Upper lobe of left lung (tissue), 6 donors: ENCODE data around the gene SECISBP2. TPM values are rescaled to one million over a fixed set of nuclear protein-coding genes. Genes with fewer than 3 reads are reported as not detected.

Experiments used
- ATAC-seq, 2 donors: fragments of 200-7000 bp; cut with Tn5 transposase; one replicate each; pipeline ENCODE4 v1.9.1; 2022; ENCODE audit warnings: mild to moderate bottlenecking in 2 of 2, moderate library complexity in 2 of 2; ENCODE audit not compliant: low FRiP score in 2 of 2
- DNase-seq, 2 donors: peaks; one replicate each; pipeline ENCODE4 v3.0.0-alpha.2; 2019 to 2020
- H3K27ac ChIP-seq, 4 donors: fragments of 200-600 bp; sonication (generic); one replicate each; pipeline ENCODE4 v1.5.1; 2016 to 2019
- H3K27me3 ChIP-seq, 4 donors: fragments of 200-600 bp; sonication (generic); one replicate each; pipeline ENCODE4 v1.5.1; 2017 to 2019
- H3K36me3 ChIP-seq, 4 donors: fragments of 200-600 bp; sonication (generic); one replicate each; pipeline ENCODE4 v1.5.1; 2016 to 2019
- H3K4me1 ChIP-seq, 4 donors: fragments of 200-600 bp; sonication (generic); one replicate each; pipeline ENCODE4 v1.5.1; 2018 to 2019
- H3K4me3 ChIP-seq, 4 donors: fragments of 200-600 bp; sonication (generic); one replicate each; pipeline ENCODE4 v1.5.1; 2017 to 2019; ENCODE audit warnings: mild to moderate bottlenecking in 2 of 4, moderate library complexity in 1 of 4
- H3K9me3 ChIP-seq, 4 donors: fragments of 200-600 bp; sonication (generic); one replicate each; pipeline ENCODE4 v1.5.1; 2018 to 2019
- EP300 ChIP-seq, 4 donors: sonication (generic); formaldehyde crosslinking; IDR thresholded peaks; one replicate each; pipeline ENCODE4 v1.5.1; 2017; ENCODE audit warnings: antibody characterized with exemption in 4 of 4, control low read depth in 2 of 4
- POLR2A ChIP-seq, 4 donors: fragments of 450-650 bp; IDR thresholded peaks; one replicate each; pipeline ENCODE4 v1.5.1; 2016 to 2017; ENCODE audit warnings: antibody characterized with exemption in 4 of 4, mild to moderate bottlenecking in 2 of 4
- POLR2AphosphoS5 ChIP-seq, 2 donors: sonication (generic); formaldehyde crosslinking; IDR thresholded peaks; one replicate each; pipeline ENCODE4 v1.5.1; 2017; ENCODE audit warnings: antibody characterized with exemption in 2 of 2
- WGBS, 2 donors: methylation state at CpG; one replicate each; pipeline ENCODE4 v1.1.5; 2017 to 2018; 5-methylcytosine and 5-hydroxymethylcytosine counted together
- total RNA-seq, 6 donors: library from RNA; depleted of rRNA in 4 of 6; stranded (reverse); fragments of >200 nt in 4 of 6; gene quantifications; one replicate each; pipeline versions ENCODE4 v1.1.0 to v1.2.1, GENCODE V29; 2016 to 2021
- TF ChIP-seq, protein P1 (sequence below), 6 experiments: fragments of 450-650 bp in 4 of 6; fragments of 200-600 bp in 2 of 6; sonication (generic) in 2 of 6; IDR thresholded peaks; one replicate each; pipeline ENCODE4 v1.5.1; 2016 to 2019; ENCODE audit warnings: antibody characterized with exemption in 6 of 6
- donor health status: DM: no; HTN: no; CAD: no; lungs with moderate emphysema.
- donor health status: DM: no; HTN: yes; CAD: no; lungs with severe emphysema.

SECISBP2 gene
- total RNA-seq, 6 donors from 2014 or later, result 42.0 to 113 (median 60.0) TPM

DNA sequence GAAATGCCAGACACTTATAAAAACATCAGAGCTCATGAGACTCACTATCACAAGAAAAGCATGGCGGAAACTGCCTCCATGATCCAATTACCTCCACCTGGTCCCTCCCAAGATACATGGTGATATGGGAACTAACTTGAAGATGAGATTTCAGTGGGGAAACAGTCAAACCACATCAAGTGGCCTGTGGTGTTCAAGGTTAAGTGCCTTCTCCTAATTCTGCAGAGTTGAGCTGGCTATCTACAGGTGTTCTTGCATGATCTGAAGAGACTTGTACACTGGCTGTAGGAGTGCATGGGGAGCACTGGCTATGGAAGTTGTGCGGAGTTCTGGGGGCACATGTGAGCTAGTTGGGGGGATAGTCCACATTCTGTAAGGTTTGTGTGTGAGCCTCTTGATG is 41.3 kb upstream of the SECISBP2 start:
- H3K27me3 ChIP-seq, result no peaks in the 10 kb centered on the region
- H3K4me1 ChIP-seq, result peaks cover 3 to 10% (median 6%) of the 10 kb centered on the region in 4 donors
- no peak overlapping the region for H3K4me3 ChIP-seq
- no peaks in the 10 kb centered on the region for H3K36me3 ChIP-seq
- peak overlapping the region in 1 of 4 donors; percentile 43 for H3K27ac ChIP-seq
- peaks cover 13 to 20% (median 16%) of the 10 kb centered on the region in 4 donors for H3K9me3 ChIP-seq
- DNase-seq (no peak), ATAC-seq (no peak)
- TF ChIP-seq EP300 (IDR thresholded peaks at IDR 0.05) (no peak), POLR2A (IDR thresholded peaks at IDR 0.05) (no peak), POLR2AphosphoS5 (IDR thresholded peaks at IDR 0.05) (no peak)
- TF ChIP-seq, protein P1, sequence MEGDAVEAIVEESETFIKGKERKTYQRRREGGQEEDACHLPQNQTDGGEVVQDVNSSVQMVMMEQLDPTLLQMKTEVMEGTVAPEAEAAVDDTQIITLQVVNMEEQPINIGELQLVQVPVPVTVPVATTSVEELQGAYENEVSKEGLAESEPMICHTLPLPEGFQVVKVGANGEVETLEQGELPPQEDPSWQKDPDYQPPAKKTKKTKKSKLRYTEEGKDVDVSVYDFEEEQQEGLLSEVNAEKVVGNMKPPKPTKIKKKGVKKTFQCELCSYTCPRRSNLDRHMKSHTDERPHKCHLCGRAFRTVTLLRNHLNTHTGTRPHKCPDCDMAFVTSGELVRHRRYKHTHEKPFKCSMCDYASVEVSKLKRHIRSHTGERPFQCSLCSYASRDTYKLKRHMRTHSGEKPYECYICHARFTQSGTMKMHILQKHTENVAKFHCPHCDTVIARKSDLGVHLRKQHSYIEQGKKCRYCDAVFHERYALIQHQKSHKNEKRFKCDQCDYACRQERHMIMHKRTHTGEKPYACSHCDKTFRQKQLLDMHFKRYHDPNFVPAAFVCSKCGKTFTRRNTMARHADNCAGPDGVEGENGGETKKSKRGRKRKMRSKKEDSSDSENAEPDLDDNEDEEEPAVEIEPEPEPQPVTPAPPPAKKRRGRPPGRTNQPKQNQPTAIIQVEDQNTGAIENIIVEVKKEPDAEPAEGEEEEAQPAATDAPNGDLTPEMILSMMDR (IDR thresholded peaks at IDR 0.05), result no peak
- WGBS, 2 donors, result 89 to 100% methylated on average over 2 of the region's 2 CpGs

DNA sequence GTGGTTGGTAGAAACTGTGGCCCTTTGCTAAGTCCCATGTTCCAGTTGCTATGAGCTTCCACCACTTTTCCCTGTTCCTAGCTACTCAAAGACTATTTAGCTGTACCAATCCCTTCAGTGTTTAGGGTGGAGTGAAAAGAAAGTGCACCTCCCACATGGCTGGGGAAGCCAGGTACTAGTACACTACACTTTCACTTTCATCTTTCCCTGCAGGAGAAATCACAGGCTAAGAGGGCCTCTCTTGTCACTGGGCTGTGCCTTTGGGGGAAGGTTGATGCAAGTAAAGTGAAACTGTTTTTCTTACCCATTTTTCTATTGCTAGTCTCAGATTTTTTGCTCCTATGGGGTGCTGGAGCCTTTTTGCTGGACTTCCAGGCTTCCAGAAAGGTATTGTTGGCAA is 40.8 kb upstream of the SECISBP2 start:
- Histone ChIP-seq H3K4me3 (no peak overlapping the region), H3K27ac (peak overlapping the region in 2 of 4 donors; percentile 4 to 43), H3K9me3 (peaks cover 13 to 20% (median 15%) of the 10 kb centered on the region in 4 donors), H3K27me3 (no peaks in the 10 kb centered on the region), H3K36me3 (no peaks in the 10 kb centered on the region), H3K4me1 (peaks cover 3 to 14% (median 9%) of the 10 kb centered on the region in 4 donors)
- ATAC-seq, result peak; percentile 36 to 82
- DNase-seq, result peak in 1 of 2 donors; percentile 57
- no peak for TF ChIP-seq POLR2AphosphoS5 (IDR thresholded peaks at IDR 0.05)
- no peak for TF ChIP-seq EP300 (IDR thresholded peaks at IDR 0.05)
- no peak for TF ChIP-seq POLR2A (IDR thresholded peaks at IDR 0.05)
- TF ChIP-seq, protein P1 (IDR thresholded peaks at IDR 0.05), result no peak

DNA sequence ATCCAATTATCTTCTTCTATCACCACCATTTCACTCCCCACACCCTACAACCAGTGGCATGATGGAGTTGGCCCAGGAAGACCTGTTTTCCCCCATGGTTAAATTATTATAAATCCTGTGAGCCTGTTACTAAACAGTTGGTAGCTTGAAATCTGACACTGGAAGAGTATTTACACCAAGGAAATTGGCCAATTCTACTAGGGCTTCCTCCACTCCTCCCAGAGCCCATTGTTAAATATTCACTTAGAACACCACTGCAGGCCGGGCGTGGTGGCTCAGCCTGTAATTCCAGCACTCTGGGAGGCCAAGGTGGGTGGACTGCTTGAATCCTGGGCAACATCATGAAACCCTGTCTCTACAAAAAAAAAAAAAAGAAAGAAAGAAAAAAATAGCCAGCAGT is 39.7 kb upstream of the SECISBP2 start:
- no peaks in the 10 kb centered on the region for H3K27me3 ChIP-seq
- no peak for ATAC-seq
- 81 to 83% methylated on average over 2 of the region's 2 CpGs for WGBS, 2 donors
- peaks cover 3 to 17% (median 12%) of the 10 kb centered on the region in 4 donors for H3K4me1 ChIP-seq
- no peak for DNase-seq
- peaks cover 8 to 12% (median 10%) of the 10 kb centered on the region in 4 donors for H3K9me3 ChIP-seq
- no peak overlapping the region for H3K27ac ChIP-seq
- no peaks in the 10 kb centered on the region for H3K36me3 ChIP-seq
- no peak overlapping the region for H3K4me3 ChIP-seq
- TF ChIP-seq POLR2AphosphoS5 (IDR thresholded peaks at IDR 0.05), result no peak
- no peak for TF ChIP-seq EP300 (IDR thresholded peaks at IDR 0.05)
- TF ChIP-seq POLR2A (IDR thresholded peaks at IDR 0.05), result no peak
- TF ChIP-seq, protein P1 (IDR thresholded peaks at IDR 0.05), result no peak

DNA sequence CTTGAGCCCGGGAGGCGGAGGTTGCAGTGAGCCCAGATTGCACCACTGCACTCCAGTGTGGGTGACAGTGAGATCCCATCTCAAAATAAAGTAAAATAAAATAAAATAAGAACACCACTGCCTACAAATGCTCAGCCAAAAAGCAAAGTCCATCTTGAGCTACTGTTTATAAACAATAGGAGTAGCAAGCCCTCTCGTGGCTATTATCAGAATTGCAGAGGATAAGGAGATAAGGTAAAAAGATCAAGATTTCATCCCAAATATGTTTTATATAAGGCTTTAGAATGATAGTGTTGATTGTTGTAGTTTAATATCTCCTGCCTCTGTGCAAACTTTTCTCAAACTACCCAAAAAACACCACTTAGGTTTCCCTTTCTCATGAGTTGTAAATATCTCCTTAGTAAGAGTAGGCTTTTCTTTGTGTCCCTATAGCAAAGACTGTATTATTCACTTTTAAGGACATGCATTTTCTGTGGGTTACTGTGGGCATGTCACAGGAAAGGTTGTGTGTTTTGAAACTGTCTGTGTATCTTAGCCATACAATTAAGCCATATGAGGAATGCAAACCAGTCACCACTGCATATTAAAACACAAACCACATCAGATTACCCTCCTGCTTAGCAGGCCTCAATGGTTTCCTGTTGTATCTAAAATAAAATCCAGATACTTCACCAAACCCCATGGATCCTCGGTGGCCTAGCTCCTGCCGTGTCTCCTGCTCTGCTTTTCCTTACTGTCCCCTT is 39.1 kb upstream of the SECISBP2 start:
- 59 to 60% methylated on average over 5 of the region's 5 CpGs for WGBS, 2 donors
- ATAC-seq (peak; percentile 70 to 75), DNase-seq (no peak)
- no peak for TF ChIP-seq EP300 (IDR thresholded peaks at IDR 0.05)
- TF ChIP-seq POLR2AphosphoS5 (IDR thresholded peaks at IDR 0.05), result no peak
- TF ChIP-seq POLR2A (IDR thresholded peaks at IDR 0.05), result no peak
- TF ChIP-seq, protein P1 (IDR thresholded peaks at IDR 0.05), result peak; percentile 52 to 76 (median 70)
- peaks cover 2 to 6% (median 4%) of the 10 kb centered on the region in 4 donors for H3K9me3 ChIP-seq
- no peaks in the 10 kb centered on the region for H3K36me3 ChIP-seq
- no peaks in the 10 kb centered on the region for H3K27me3 ChIP-seq
- H3K4me3 ChIP-seq, result no peak overlapping the region
- peaks cover 3 to 17% (median 14%) of the 10 kb centered on the region in 4 donors for H3K4me1 ChIP-seq
- H3K27ac ChIP-seq, result no peak overlapping the region
